CD4-positive, alpha-beta T cell treated with Interleukin-17A for 1 hour (primary cell): ENCODE data around the gene RELN.

Experiments used
- DNase-seq: peaks from one replicate; pipeline ENCODE4 v3.0.0-alpha.2; 2020

The RELN gene

DNA sequence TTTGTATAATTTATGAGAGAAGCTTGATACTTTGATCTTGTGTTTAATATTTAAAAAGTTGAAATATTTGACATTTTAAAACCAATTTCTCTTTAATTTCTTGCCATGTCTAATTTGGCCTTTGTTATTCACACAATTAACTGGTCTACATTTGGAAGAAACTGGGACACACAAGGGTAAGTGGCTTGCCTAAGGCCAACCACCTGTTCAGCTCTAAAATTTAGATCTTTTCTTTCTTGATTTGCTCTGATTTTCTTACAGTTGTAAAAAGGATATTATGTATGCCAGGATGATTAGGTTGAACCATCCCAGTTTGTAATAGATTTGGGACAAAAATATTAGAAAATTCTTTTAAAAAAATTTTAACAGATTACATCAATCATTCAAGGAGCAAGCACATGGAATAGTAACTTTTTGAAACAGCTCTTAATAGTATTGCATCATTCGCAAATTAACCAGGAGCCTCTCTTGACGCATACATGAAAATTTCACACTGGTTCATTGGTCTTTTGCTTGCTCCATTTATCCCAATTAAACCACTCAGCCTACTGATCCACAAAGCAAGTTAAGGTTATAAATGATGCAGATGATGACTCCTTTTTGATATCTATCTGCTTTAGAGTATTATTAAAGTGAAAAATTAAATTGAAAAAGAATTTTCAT is 321.0 kb downstream of the RELN start:
- DNase-seq = no peak

- no peak for DNase-seq
These were observed 323.1 kb downstream of the RELN start for GRCh38 chr7:103666326-103666725.

DNA sequence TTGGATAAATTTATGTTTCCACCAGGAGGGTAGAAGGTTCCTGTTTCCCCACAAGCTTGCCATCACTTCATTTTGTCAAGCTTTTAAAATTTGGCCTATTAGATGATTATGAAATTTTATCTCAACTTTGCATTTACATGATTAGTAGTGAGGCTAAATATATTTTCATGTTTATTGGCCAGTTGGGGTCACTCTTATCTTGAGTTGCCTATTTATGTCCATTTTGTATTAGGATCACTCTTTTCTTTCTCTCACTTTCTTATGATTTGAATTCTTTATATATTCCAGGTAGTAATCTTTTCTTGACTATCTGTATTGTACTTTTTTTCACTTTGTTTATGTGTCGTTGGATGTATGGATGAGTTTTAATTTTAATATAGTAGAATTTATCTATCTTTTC is 324.9 kb downstream of the RELN start:
- DNase-seq = no peak

- DNase-seq = no peak
These were observed 328.7 kb downstream of the RELN start for GRCh38 chr7:103660455-103661371.

- DNase-seq = no peak
These were observed 331.1 kb downstream of the RELN start for GRCh38 chr7:103658055-103659005.

- no peak for DNase-seq
These were observed 332.0 kb downstream of the RELN start for GRCh38 chr7:103657474-103657894.

- no peak for DNase-seq
These were observed 333.2 kb downstream of the RELN start for GRCh38 chr7:103656221-103656620.

- DNase-seq = no peak
These were observed 337.7 kb downstream of the RELN start for GRCh38 chr7:103651593-103652377.

DNA sequence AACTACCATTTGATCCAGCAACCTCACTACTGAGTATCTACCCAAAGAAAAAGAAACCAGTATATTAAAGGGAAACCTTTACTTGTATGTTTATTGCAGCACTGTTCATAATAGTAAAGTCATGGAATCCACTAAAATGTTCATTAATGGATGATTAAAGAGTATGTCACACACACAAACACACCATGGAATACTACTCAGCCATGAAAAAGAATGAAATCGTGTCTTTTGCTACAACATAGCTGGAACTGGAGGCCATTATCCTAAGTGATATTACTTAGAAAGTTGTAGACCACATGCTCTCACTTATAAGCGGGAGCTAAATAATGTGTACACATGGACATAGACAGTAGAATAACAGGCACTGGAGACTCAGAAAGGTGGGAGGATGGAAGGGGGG is 340.4 kb downstream of the RELN start:
- DNase-seq = no peak

- DNase-seq = no peak
These were observed 341.3 kb downstream of the RELN start for GRCh38 chr7:103648135-103648534.

DNA sequence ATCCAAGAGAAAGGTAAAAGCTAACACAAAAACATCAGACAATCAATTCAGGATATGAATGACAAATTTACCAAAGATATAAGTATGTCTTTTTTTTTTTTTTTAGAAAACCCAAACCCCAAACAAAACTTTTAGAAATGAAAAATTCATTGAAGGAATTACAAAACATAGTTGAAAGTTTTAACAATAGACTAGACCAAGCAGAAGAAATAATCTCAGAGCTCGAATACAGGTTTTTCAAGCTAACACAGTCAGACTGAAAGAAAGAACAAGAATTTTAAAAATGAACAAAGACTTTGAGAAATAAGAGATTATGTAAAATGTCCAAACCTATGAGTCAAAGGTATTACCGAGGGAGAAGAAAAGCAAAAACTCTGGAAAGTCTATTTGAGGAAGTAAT is 345.1 kb downstream of the RELN start:
- DNase-seq = no peak

- no peak for DNase-seq
These were observed 349.3 kb downstream of the RELN start for GRCh38 chr7:103640031-103640779.

GRCh38 chr7:103637726-103638125 is 351.7 kb downstream of the RELN start:
- no peak for DNase-seq

GRCh38 chr7:103637094-103637493 is 352.4 kb downstream of the RELN start:
- no peak for DNase-seq

GRCh38 chr7:103636153-103636552 is 353.3 kb downstream of the RELN start:
- DNase-seq = no peak

GRCh38 chr7:103632972-103633371 is 356.5 kb downstream of the RELN start:
- DNase-seq = no peak

- no peak for DNase-seq
These were observed 357.3 kb downstream of the RELN start for GRCh38 chr7:103632005-103632639.

- DNase-seq = no peak
These were observed 359.1 kb downstream of the RELN start for GRCh38 chr7:103630318-103630717.

DNA sequence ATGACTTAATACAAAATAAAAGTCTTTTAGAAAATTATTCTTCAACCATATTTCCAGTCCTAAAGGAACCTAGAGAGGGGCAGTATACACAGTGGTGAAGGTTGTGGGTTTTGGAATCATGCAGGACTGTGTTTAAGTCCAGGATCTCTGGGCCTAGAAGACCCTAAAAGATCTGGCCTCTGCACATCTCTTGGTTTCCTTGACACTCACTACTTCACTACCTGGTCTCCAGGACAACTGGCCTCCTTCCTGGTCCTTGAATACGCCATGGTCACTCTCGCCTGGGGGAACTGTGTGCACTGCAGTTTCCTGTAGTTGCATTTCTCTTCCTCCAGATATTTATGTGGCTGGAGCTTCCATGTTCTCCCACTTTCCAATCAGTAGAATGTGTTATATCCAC is 360.7 kb downstream of the RELN start:
- no peak for DNase-seq

GRCh38 chr7:103626776-103627175 is 362.7 kb downstream of the RELN start:
- DNase-seq = no peak

DNA sequence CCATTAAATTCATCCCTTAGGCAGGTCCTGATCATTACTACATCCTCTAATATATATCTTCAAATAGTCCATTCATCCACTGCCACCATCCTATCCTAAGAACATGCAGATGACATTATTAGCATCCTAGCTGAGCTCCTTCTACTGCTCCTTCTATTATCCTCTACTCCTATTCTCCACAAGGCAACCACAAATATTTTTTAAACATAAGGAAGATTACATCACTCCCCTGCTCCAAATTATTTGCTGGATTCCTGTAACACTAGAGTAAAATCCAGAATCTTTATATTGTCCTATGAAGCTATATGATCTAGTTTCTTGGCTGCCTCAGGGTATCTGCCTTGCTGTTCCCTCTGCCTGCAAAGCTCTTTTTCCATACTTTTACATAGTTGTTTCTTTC is 367.2 kb downstream of the RELN start:
- DNase-seq = no peak
